Upper lobe of right lung (tissue), 1 donor: ENCODE results near the gene CASKIN1. TPM values are rescaled to one million over a fixed set of nuclear protein-coding genes. Genes with fewer than 3 reads are reported as not detected.
A peak's percentile ranks its signal among the peaks of the same experiment; 100 is the strongest.

Experiments
- ATAC-seq: fragments of 200-7000 bp; cut with Tn5 transposase; one replicate; pipeline ENCODE4 v1.9.1; 2020; ENCODE audit warnings: mild to moderate bottlenecking, moderate library complexity
- DNase-seq: peaks from one replicate; pipeline ENCODE4 v3.0.0-alpha.2; 2020
- H3K27ac ChIP-seq: fragments of 200-600 bp; one replicate; pipeline ENCODE4 v1.8.0; 2022
- H3K27me3 ChIP-seq: fragments of 200-600 bp; one replicate; pipeline ENCODE4 v1.8.0; 2022; ENCODE audit warnings: mild to moderate bottlenecking
- H3K36me3 ChIP-seq: fragments of 200-600 bp; one replicate; pipeline ENCODE4 v1.8.0; 2022
- H3K4me1 ChIP-seq: fragments of 200-600 bp; one replicate; pipeline ENCODE4 v1.8.0; 2022
- H3K4me3 ChIP-seq: fragments of 200-600 bp; one replicate; pipeline ENCODE4 v1.8.0; 2022; ENCODE audit warnings: mild to moderate bottlenecking
- H3K9me3 ChIP-seq: fragments of 200-600 bp; one replicate; pipeline ENCODE4 v1.8.0; 2022
- intact Hi-C: fragments of 100-400 bp; cut with DNase I; formaldehyde crosslinking; loops from one replicate; pipeline ENCODE4 v1.11.0; 2022
- total RNA-seq: library from RNA; stranded (reverse); fragmentation: NEBNext Ultra II Directional; extraction: Animal tissue kit (Norgen Biotek cat#: 25700); gene quantifications from one replicate; pipeline ENCODE4 v1.2.1, GENCODE V29; 2021
- TF ChIP-seq, protein P1 (sequence below): fragments of 200-600 bp; IDR thresholded peaks from one replicate; pipeline ENCODE4 v1.8.0; 2022; ENCODE audit warnings: antibody characterized with exemption
- donor health status: DM: no; HTN: yes; CAD: no; lungs with severe emphysema.

CASKIN1 gene
- total RNA-seq, 1 donor from 2014 or later = 0.06 TPM

DNA sequence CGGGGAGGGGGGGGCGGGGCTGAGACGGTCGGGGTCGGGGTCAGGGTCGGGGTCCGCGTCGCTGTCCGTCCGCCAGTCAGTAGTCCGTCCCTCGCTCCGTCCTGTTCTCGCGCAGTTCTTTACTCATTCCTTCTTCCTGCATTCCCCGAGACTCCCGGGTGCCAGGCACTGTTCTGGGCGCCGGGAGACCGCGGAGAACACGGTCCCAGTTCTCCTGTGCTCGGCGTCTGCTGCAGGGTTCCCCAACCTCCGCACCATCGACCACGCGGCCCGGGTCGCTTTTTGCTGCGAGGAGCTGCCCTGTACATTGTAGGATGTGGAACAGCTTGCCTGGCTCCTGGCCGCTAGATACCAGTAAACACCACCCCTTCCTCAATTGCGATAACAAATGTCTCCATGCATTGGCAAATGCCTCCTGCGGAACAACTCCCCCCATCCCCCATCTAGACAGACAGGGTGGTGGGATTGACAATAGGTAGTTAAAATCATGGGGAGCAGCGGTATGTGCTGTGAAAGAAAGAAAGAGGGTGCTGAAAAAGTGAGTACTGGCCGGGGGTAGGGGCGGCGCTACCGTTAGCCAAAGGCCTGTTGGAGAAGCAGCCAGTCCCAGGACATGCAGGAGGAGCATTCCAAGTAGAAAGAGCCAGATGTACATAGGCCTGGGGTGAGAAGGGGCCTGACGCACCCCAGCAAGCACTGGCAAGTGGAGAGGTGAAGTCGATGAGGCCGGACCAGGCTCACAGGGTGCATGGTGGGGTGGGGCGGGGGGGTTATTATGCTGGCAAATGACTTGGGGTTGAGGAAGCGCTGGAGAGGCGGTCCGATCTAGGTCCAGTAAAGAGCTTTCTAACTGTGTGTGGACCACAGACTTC lies 40.2 kb downstream of the CASKIN1 start:
- H3K27ac ChIP-seq = peak overlapping the region; percentile 81
- no peaks in the 10 kb centered on the region for H3K9me3 ChIP-seq
- H3K27me3 ChIP-seq = no peaks in the 10 kb centered on the region
- peaks cover 17% of the 10 kb centered on the region for H3K36me3 ChIP-seq
- TF ChIP-seq, protein P1, sequence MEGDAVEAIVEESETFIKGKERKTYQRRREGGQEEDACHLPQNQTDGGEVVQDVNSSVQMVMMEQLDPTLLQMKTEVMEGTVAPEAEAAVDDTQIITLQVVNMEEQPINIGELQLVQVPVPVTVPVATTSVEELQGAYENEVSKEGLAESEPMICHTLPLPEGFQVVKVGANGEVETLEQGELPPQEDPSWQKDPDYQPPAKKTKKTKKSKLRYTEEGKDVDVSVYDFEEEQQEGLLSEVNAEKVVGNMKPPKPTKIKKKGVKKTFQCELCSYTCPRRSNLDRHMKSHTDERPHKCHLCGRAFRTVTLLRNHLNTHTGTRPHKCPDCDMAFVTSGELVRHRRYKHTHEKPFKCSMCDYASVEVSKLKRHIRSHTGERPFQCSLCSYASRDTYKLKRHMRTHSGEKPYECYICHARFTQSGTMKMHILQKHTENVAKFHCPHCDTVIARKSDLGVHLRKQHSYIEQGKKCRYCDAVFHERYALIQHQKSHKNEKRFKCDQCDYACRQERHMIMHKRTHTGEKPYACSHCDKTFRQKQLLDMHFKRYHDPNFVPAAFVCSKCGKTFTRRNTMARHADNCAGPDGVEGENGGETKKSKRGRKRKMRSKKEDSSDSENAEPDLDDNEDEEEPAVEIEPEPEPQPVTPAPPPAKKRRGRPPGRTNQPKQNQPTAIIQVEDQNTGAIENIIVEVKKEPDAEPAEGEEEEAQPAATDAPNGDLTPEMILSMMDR = no peak
- H3K4me1 ChIP-seq = peaks cover 77% of the 10 kb centered on the region
- peak overlapping the region; percentile 78 for H3K4me3 ChIP-seq
- intact Hi-C loops = no loop called here
- no peak for DNase-seq
- ATAC-seq = no peak

DNA sequence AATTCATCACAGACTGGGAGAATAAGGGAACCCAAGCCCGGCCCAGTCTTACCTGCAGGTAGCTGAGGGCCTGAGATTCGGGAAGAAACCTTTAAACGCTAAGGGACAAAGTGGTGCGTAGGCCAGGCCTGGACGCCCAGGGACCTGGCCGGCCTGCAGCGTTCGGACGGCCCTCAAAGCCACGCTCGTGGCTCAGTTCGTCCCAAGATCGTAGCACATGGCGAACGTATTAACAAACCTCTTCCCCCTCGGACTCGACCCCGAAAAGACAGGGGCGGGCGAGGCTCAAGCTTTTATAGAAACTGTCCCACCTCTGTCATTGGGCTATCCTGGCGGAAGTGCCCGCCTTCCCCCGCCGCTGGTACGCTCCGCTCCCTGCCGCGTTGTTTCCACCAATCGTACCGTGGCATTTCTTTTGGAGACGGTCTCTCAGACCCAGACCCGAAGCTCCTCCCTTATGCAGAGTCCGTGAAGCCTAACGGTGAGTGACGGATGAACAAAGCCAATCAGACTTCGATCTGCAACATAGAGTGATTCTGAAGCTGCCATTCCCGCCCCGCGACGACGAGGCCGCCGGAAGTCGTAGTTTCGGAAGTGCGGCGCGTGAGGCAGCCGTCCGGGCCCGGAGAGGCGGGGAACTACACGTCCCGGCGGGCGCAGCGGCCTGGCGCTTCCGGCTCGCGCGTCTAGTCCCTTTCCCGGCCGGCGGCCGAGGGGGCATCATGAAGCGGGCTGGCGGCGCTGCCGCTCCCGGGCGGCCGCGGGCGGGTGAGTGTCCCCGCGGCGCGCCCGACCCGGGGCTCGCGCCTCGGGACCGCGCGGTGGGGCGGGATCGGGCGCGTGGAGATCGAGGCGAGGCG lies 41.1 kb downstream of the CASKIN1 start, which contains the start of gene TRAF7:
Gene TRAF7, plus strand, starts transcription at position 692 of the 860 bp plus-strand sequence. CDS start 8,139 bp downstream, outside the sequence.
- peaks cover 78% of the 10 kb centered on the region for H3K4me1 ChIP-seq
- peak within 1 kb of the TSS; percentile 90 for H3K27ac ChIP-seq
- ATAC-seq (peak; percentile 91), DNase-seq (peak; percentile 99)
- peak within 1 kb of the TSS; percentile 96 for H3K4me3 ChIP-seq
- H3K27me3 ChIP-seq = no peaks in the 10 kb centered on the region
- intact Hi-C loops = no loop called here
- peaks cover 17% of the 10 kb centered on the region for H3K36me3 ChIP-seq
- no peaks in the 10 kb centered on the region for H3K9me3 ChIP-seq
- TF ChIP-seq, protein P1 = no peak

DNA sequence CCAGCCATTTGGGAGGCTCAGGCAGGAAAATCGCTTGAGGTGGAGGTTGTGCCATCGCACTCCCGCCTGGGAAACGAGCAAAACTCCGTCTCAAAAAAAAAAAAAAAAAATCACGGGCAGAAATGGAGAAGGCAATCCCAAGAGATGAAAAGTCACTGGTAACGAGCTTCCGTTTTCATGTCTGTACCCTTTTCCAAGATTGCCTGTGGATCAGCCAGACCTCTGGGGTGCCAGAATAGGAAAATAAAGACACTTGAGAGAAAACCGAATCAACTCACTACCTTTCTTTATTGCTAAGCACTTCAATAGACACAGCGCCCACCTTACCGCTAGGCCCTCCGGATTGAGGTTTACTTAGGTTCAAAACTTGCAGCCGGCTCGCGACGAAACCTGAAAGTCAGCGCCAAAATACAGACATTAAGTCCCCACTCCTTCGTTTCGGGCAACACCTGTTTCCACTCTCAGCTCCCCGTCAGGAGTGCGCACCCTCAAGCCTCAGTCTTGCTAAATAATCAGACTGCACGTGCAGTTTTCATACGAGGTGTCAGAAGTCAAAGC lies 41.8 kb downstream of the CASKIN1 start:
- Histone ChIP-seq H3K27ac (peak overlapping the region; percentile 90), H3K4me3 (peak overlapping the region; percentile 96), H3K27me3 (no peaks in the 10 kb centered on the region), H3K4me1 (peaks cover 74% of the 10 kb centered on the region), H3K36me3 (peaks cover 17% of the 10 kb centered on the region), H3K9me3 (no peaks in the 10 kb centered on the region)
- ATAC-seq = no peak
- TF ChIP-seq, protein P1 = no peak
- intact Hi-C loops = no loop called here
- no peak for DNase-seq

DNA sequence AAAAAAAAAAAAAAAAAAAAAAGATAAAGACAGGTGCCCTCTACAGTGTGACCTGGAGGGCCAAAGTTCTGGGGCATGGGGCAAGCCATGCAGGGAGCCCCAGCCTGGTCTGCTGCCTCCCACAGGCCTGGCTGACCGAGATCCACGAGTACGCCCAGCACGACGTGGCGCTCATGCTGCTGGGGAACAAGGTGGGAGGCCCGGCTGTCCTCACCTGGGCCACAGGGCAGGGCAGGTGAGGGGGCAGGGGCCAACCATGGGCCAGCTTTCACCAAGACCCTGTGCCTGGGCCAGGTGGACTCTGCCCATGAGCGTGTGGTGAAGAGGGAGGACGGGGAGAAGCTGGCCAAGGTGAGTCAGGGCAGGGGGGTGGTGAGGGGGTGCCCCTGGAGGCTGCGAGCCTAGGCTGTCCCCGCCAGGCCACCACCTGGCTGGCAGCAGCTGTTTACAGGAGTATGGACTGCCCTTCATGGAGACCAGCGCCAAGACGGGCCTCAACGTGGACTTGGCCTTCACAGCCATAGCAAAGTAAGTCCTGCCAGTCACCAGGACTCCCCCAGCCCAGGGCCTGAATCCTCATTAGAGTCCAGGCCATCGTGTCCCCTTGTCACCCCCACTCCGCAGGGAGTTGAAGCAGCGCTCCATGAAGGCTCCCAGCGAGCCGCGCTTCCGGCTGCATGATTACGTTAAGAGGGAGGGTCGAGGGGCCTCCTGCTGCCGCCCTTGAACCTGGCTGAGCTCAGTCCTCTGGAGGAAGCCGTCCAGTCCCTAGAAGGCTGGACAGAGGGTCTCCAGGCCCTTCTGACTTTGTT lies 43.5 kb downstream of the CASKIN1 start:
- Histone ChIP-seq H3K4me3 (peak overlapping the region; percentile 96), H3K9me3 (no peaks in the 10 kb centered on the region), H3K27me3 (no peaks in the 10 kb centered on the region), H3K36me3 (peaks cover 17% of the 10 kb centered on the region), H3K27ac (peak overlapping the region; percentile 90), H3K4me1 (peaks cover 72% of the 10 kb centered on the region)
- intact Hi-C loops = no loop called here
- DNase-seq (no peak), ATAC-seq (no peak)
- TF ChIP-seq, protein P1 = no peak
